Measurements from ENCODE around the gene TPCN1. TPM values are rescaled to one million over a fixed set of nuclear protein-coding genes. Genes with fewer than 3 reads are reported as not detected.
A peak's percentile ranks its signal among the peaks of the same experiment; 100 is the strongest.

The TPCN1 gene
- total RNA-seq, 1 experiment from 2014 or later: 18.8 TPM

DNA sequence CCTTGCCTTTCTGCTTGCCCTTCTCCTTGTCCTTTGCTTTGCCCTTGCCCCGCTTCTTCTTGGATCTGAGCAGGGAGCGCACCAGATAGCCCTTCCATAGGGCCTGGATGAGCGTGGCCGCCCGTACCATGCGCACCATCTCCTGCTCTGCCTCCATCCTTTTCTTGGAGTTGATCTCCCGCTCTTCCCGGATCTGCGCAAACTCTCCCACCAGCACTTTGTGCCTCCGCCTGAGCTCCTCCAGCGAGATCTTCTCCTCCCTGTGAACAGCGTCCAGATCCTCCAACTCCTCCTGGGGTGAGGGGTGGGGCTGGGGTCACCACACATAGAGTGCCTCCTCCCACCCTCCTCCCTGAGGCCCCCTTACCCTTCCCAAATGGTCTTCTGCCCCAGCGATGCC is 25.7 kb upstream of the TPCN1 start:
- DNase-seq (ENCODE audit: low spot score): no peak
- no peak overlapping the region for H3K27ac ChIP-seq (ENCODE audit: low read depth, low read length, poor library complexity, severe bottlenecking)
- ChIA-PET CTCF (interaction anchor here (0.5 to 1.2 kb wide), 2 partner anchors 50 to 230 kb away, joined by 6 read pairs; no protein-coding TSS in a partner anchor), POLR2A (ENCODE audit: low non-redundant PET) (interaction anchor here (0.6 kb wide), 1 partner anchor 26 kb away, joined by 15 read pairs; no protein-coding TSS in a partner anchor)
- H3K36me3 ChIP-seq (ENCODE audit: insufficient read depth, low read length, poor library complexity, severe bottlenecking): peaks cover 12% of the 10 kb centered on the region
- H3K4me3 ChIP-seq (ENCODE audit: low read depth, low read length, poor library complexity, severe bottlenecking): no peak overlapping the region
- H3K27me3 ChIP-seq (replicated peaks; ENCODE audit: insufficient read depth, low read depth, low read length, poor library complexity): no peaks in the 10 kb centered on the region
- BruUV-seq (replicated peaks): no TSS peak
- no peaks in the 10 kb centered on the region for H3K4me1 ChIP-seq (ENCODE audit: insufficient read depth, low read length, poor library complexity, severe bottlenecking)
- TF ChIP-seq EZH2 (IDR thresholded peaks at IDR 0.05; ENCODE audit: borderline replicate concordance, low read depth, low read length, poor library complexity, severe bottlenecking): no peak
- TF ChIP-seq, protein P1, sequence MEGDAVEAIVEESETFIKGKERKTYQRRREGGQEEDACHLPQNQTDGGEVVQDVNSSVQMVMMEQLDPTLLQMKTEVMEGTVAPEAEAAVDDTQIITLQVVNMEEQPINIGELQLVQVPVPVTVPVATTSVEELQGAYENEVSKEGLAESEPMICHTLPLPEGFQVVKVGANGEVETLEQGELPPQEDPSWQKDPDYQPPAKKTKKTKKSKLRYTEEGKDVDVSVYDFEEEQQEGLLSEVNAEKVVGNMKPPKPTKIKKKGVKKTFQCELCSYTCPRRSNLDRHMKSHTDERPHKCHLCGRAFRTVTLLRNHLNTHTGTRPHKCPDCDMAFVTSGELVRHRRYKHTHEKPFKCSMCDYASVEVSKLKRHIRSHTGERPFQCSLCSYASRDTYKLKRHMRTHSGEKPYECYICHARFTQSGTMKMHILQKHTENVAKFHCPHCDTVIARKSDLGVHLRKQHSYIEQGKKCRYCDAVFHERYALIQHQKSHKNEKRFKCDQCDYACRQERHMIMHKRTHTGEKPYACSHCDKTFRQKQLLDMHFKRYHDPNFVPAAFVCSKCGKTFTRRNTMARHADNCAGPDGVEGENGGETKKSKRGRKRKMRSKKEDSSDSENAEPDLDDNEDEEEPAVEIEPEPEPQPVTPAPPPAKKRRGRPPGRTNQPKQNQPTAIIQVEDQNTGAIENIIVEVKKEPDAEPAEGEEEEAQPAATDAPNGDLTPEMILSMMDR (conservative IDR thresholded peaks at IDR 0.05; ENCODE audit: low read depth, low read length): no peak
- intact Hi-C loops (cut with micrococcal nuclease; ENCODE audit: unreplicated experiment): loop anchor here (10.0 kb wide), 1 partner anchor 129 kb away; no protein-coding TSS in a partner anchor
- no peaks in the 10 kb centered on the region for H3K9me3 ChIP-seq (ENCODE audit: low read depth, low read length, poor library complexity, severe bottlenecking)

DNA sequence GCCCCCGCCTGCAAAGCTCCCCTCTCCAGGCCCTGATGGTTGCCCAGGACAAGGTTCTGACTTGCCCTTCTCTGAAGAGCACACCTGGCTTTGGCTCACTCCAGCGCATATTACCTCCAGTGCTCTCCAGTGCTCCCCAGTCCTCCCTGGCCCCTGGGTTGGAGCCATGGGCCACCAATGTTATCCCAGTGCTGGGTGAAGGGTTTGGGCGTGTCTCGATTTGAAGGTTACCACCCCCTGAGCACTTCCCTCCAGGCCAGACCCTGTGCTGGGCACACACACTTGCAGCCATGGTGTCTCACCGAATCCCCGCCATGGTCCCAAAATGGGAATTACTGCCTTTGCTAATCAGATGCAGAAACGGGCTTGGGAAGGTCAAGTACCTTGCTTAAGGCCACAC is 24.7 kb upstream of the TPCN1 start:
- no TSS peak for BruUV-seq (replicated peaks)

DNA sequence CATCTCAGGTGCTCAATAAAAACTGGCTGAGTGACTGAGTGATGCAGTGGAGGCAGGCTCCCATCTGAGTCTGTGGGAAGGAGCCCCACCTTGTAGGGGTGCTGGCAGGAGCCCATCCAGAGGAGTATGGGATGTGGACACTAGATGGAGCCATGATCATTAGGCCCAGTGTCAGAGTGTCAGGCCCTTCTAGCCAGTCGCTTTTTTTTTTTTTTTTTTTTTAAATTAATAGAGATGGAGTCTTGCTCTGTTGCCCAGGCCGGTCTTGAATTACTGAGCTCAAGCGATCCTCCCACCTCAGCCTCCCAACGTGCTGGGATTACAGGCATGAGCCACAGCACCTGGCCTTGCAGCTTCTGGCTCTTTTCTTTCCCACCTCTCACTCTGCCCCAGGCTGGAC is 24.3 kb upstream of the TPCN1 start:
- TF ChIP-seq EZH2 (IDR thresholded peaks at IDR 0.05; ENCODE audit: borderline replicate concordance, low read depth, low read length, poor library complexity, severe bottlenecking): no peak
- TF ChIP-seq, protein P1 (conservative IDR thresholded peaks at IDR 0.05; ENCODE audit: low read depth, low read length): peak; percentile 64
- H3K27me3 ChIP-seq (replicated peaks; ENCODE audit: insufficient read depth, low read depth, low read length, poor library complexity): no peaks in the 10 kb centered on the region
- no TSS peak for BruUV-seq (replicated peaks)
- H3K9me3 ChIP-seq (ENCODE audit: low read depth, low read length, poor library complexity, severe bottlenecking): no peaks in the 10 kb centered on the region
- intact Hi-C loops (cut with micrococcal nuclease; ENCODE audit: unreplicated experiment): loop anchor here (1.0 to 10.0 kb wide), 2 partner anchors 128 to 228 kb away; no protein-coding TSS in a partner anchor
- peaks cover 5% of the 10 kb centered on the region for H3K36me3 ChIP-seq (ENCODE audit: insufficient read depth, low read length, poor library complexity, severe bottlenecking)
- peak; percentile 71 for DNase-seq (ENCODE audit: low spot score)
- H3K4me1 ChIP-seq (ENCODE audit: insufficient read depth, low read length, poor library complexity, severe bottlenecking): no peaks in the 10 kb centered on the region
- CTCF ChIA-PET: interaction anchor here (0.5 to 0.6 kb wide), 5 partner anchors 116 to 1759 kb away, joined by 3 to 6 read pairs (median 4); no protein-coding TSS in a partner anchor
- no peak overlapping the region for H3K27ac ChIP-seq (ENCODE audit: low read depth, low read length, poor library complexity, severe bottlenecking)
- POLR2A ChIA-PET (ENCODE audit: low non-redundant PET): no interaction called here
- H3K4me3 ChIP-seq (ENCODE audit: low read depth, low read length, poor library complexity, severe bottlenecking): no peak overlapping the region

More for the DNA sequence above, 24.7 kb upstream of the TPCN1 start:
- intact Hi-C loops (cut with micrococcal nuclease; ENCODE audit: unreplicated experiment): loop anchor here (10.0 kb wide), 1 partner anchor 128 kb away; no protein-coding TSS in a partner anchor
- Histone ChIP-seq H3K36me3 (ENCODE audit: insufficient read depth, low read length, poor library complexity, severe bottlenecking) (peaks cover 6% of the 10 kb centered on the region), H3K9me3 (ENCODE audit: low read depth, low read length, poor library complexity, severe bottlenecking) (no peaks in the 10 kb centered on the region), H3K4me3 (ENCODE audit: low read depth, low read length, poor library complexity, severe bottlenecking) (no peak overlapping the region), H3K4me1 (ENCODE audit: insufficient read depth, low read length, poor library complexity, severe bottlenecking) (no peaks in the 10 kb centered on the region), H3K27me3 (replicated peaks; ENCODE audit: insufficient read depth, low read depth, low read length, poor library complexity) (no peaks in the 10 kb centered on the region), H3K27ac (ENCODE audit: low read depth, low read length, poor library complexity, severe bottlenecking) (no peak overlapping the region)
- POLR2A ChIA-PET (ENCODE audit: low non-redundant PET): no interaction called here
- TF ChIP-seq, protein P1 (conservative IDR thresholded peaks at IDR 0.05; ENCODE audit: low read depth, low read length): no peak
- TF ChIP-seq EZH2 (IDR thresholded peaks at IDR 0.05; ENCODE audit: borderline replicate concordance, low read depth, low read length, poor library complexity, severe bottlenecking): no peak
- DNase-seq (ENCODE audit: low spot score): no peak
- CTCF ChIA-PET: interaction anchor here (0.5 kb wide), 1 partner anchor 197 kb away, joined by 4 read pairs; no protein-coding TSS in a partner anchor
